HG03521 (cell line): Measurements from ENCODE around the gene PMM2.
"Not testable (repeated sequence)": the region's sequence is repeated elsewhere in the genome, so short reads cannot be mapped to it uniquely, and the experiment has no call there.

Experiments used
- ATAC-seq: cut with Tn5 transposase; IDR thresholded peaks from one replicate; pipeline ENCODE4 v1.9.1; 2021; ENCODE audit warnings: mild to moderate bottlenecking, moderate library complexity; ENCODE audit not compliant: unreplicated experiment

PMM2 gene

DNA sequence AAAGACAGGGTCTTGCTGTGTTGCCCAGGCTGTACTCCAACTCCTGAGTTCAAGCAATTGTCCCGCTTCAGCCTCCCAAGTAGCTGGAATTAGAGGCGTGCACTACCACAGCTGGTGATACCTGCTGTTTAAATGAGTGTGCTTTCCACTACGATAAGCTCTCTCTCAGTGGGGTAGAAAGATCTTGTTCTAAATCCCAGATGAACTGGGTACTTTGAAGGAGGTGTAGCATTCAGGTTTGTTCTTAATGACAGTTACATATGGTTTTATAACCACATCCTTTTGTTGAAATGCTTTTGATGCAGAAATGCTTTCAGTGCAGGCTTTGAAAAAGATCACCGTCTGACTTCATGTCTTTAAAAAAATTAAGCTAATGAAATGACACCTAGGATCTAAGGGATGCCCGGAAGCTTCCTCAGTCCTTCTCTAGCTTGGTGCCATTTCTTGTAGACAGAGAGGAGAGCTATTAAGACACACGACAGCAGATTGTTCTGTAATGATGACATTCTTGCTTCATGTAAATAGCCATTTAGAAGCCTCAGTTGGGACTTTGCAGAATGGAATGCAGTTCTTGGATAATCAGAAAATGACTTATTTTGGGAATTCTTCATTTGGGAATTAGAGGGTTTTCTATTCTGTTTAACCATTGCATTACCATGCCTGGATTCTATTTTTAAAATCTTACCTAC is 19.5 kb downstream of the PMM2 start:
- ATAC-seq, result no peak

DNA sequence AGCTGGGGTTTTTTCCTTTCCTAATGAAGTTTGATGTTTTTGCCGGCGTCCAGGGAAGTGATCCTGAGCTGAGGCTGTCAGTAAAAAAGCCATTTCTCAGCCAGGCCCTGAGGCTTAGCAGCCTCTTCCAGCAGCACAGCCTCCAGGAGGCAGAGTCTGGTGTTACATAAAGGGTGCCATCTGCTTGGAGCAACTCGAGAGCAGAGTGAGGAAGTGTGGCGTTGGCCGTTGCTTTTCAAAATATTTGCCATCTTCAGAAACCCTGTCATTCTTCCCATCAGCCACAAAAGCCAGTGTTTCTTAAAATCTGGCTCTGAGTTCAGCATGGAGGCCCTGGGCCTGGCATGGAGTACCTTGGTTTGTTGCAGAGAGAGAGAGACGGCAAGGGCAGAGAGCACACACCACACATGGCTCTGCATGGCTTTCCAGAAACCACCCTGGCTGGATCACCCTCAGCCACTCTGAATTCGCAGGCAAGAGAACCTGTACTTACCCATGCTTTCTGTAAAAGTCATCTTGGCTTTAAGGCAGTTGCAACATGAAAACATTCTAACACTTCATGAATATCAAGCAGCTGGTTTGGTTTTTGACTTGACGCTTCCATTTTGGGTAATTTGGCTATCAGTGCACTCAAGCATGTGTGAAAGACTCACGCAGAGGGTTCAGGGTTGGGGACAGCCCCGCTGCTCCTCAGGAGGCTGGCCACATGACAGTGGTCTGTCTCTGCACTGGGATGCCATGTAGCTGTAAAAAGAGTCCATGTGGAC is 21.0 kb downstream of the PMM2 start:
- ATAC-seq, result no peak

- no peak for ATAC-seq
Measured at GRCh38 chr16:8819411-8820034, 21.9 kb downstream of the PMM2 start.

DNA sequence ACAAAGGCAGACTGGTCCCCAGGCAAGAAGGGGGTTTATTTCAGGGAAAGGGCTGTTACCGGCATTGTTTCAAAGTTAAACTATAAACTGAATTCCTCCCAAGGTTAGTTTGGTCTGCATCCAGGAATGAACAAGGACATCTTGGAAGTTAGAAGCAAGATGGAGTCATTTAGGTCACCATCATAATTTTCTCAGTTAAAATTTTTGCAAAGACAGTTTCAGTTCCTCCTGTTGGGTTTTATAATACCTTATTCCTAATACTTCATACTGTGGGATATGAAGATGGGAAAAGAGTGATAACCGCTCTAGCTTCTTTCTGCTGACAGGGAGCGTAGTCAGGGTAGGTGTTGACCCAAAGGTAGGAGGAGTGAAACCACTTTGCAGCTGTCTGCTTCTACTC is 24.8 kb downstream of the PMM2 start:
- ATAC-seq, result no peak

- ATAC-seq, result no peak
Measured at GRCh38 chr16:8826278-8826879, 28.7 kb downstream of the PMM2 start.

- ATAC-seq, result no peak
Measured at GRCh38 chr16:8828541-8829165, 31.0 kb downstream of the PMM2 start.

GRCh38 chr16:8831450-8831849 is 33.8 kb downstream of the PMM2 start:
- ATAC-seq, result no peak

DNA sequence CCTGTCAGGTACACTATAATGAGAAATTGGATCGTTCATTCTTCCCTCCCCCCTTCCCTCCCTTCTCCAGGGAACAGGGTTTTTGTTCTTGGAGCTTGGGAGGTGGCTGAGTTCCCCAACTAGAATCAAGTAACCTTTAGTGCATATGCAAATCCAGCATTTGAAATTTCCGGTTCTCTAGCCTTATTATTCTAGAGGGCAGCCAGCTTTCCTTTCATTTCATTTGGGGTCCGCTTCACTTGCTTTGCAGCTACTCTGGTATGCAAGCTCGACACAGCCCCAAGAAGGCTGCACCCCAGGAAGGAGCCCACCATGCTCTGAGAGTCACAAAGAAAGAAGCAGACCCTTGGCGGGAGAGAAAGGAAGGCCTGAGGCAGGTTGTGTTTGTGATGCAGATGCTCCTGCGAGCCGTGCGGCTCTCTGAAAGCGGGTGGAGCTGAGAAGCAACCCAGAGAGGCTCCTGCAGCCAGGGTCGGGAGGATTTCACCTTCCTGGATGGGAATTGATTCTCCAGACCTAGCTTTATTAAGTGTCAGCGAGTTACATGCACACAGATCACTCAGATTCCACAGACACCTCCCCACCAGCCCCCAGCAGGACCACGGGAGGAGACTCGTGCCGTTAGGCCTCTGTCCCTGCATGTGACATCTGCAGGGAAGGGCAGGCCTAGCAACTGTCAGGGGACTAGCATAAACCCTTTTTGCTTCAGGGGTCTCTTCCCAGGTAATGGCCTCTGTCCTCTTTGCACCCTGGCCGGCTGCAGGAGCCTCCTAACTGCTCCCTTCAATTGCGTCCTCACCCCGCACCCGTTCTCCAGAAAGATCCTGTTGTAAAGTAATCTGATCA is 34.5 kb downstream of the PMM2 start:
- ATAC-seq, result no peak

- no peak for ATAC-seq
Measured at GRCh38 chr16:8832717-8833105, 35.1 kb downstream of the PMM2 start.

GRCh38 chr16:8836797-8837196 is 39.2 kb downstream of the PMM2 start:
- ATAC-seq, result not testable (repeated sequence)

DNA sequence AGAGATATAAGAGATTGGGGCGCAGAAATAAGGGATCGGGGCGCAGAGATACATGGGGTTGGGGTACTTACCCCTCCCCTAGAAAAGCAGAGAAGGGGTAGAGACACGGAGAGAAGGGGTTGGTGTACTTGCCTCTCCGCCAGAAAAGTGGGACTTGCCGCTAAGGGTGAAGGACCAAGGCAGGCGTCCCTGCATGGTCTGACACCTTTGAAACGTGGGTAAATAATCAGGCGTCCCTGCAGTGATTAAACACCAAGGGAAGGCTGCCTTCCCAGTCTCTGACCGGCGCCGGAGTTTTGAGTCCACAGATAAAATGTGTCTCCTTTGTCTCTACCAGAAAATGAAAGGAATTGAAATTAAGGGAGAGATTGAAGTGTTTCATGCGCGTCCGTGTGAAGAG is 40.0 kb downstream of the PMM2 start:
- ATAC-seq, result not testable (repeated sequence)

GRCh38 chr16:8842016-8842415 is 44.4 kb downstream of the PMM2 start:
- ATAC-seq, result not testable (repeated sequence)

GRCh38 chr16:8843296-8843695 is 45.7 kb downstream of the PMM2 start:
- ATAC-seq, result not testable (repeated sequence)

DNA sequence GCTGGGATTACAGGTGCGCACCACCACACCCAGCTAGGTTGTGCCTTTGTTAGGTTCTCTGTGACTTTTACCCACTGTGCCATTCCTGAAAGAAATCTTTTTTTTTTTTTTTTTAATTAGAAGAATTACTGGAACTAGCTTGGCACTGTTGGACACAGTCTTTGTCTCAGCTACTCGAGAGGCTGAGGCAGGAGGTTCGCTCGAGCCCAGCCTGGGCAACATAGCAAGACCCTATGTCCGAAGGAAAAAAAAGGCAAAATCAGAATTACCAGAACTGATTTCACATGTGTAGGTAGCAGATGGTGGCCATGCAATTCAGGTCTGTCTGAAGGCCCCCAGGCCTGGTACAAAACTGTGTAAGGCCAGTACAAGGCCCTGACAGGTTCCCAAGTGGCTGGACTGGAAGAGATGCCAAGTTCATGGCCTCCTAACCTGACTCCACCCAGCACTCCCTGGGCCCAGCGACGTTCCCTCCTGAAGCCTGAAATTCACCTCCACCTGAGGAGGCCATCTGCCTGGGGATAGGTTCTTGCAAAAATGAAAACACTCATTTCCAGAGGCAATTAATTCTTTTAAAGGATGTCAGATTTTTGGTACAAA is 48.2 kb downstream of the PMM2 start:
- ATAC-seq, result no peak

GRCh38 chr16:8846401-8846932 is 48.8 kb downstream of the PMM2 start:
- ATAC-seq, result no peak

- ATAC-seq, result no peak
Measured at GRCh38 chr16:8847145-8847544, 49.5 kb downstream of the PMM2 start.

GRCh38 chr16:8847623-8848022 is 50.0 kb downstream of the PMM2 start:
- ATAC-seq, result no peak

GRCh38 chr16:8848231-8848938 is 50.7 kb downstream of the PMM2 start:
- no peak for ATAC-seq

- no peak for ATAC-seq
Measured at GRCh38 chr16:8848939-8849391, 51.3 kb downstream of the PMM2 start.
